Measurements from ENCODE around the gene FAM107B.

Gene FAM107B

GRCh38 chr10:14560791-14561765 is 213.6 kb downstream of the FAM107B start:
- no peak overlapping the region for H3K4me3 ChIP-seq (ENCODE audit: low read depth, low read length)
- TF ChIP-seq CTCF (IDR thresholded peaks at IDR 0.05; ENCODE audit: low read depth, low read length), result no peak

DNA sequence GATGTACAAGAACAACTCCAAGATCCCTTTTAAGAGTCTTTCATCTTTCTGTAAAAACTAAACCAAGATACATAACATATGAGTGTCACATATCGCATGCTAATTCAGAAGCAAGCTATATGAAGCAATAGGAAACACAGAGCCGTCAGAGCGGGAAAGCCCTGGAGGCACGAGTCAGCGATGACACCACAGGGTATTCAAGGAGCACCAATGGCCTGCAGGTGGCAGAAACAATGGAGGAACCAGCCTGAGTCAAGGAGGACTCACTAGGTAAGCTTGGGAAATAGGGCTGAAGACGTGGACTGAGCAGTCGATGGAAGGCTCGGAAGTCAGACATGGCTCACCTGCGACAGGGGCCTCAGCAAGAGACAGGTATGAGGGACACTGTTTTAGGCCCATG is 214.4 kb downstream of the FAM107B start:
- no peak overlapping the region for H3K4me3 ChIP-seq (ENCODE audit: low read depth, low read length)
- no peak for TF ChIP-seq CTCF (IDR thresholded peaks at IDR 0.05; ENCODE audit: low read depth, low read length)

GRCh38 chr10:14558025-14558424 is 216.7 kb downstream of the FAM107B start:
- TF ChIP-seq CTCF (IDR thresholded peaks at IDR 0.05; ENCODE audit: low read depth, low read length), result no peak

GRCh38 chr10:14557567-14557966 is 217.1 kb downstream of the FAM107B start:
- H3K4me3 ChIP-seq (ENCODE audit: low read depth, low read length), result no peak overlapping the region
- no peak for TF ChIP-seq CTCF (IDR thresholded peaks at IDR 0.05; ENCODE audit: low read depth, low read length)

More at GRCh38 chr10:14558025-14558424, 216.7 kb downstream of the FAM107B start:
- no peak overlapping the region for H3K4me3 ChIP-seq (ENCODE audit: low read depth, low read length)

DNA sequence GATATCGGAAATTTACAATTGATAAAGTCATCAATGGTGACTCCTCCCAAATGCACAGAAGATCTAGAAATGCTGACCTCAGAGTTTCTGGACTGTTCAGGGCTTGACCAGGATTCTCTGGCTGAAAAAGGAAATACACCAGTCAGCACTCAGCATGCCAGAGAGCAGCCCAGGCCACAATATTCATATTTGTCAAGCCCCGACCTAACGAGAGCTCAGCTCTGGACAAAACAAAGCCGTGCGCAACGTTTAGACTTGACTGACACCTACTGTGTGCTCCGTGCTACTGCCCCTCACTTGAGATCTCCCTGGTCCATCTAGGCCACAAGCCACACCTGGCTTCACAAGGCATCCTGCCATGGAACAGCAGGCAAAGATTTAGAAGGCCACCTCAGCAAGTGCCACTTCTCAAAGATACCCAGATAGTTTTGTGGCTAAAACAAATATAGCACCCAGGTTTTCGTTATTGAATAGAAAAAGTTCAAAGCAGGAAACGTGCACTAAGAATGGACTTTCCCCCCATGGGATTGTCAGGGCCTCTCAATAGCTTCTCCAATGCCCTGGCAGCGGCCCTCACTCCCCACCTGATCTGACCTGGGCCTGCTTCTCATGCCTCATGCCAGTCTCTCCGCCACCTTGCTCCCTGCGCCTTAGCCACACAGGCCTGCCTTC is 218.3 kb downstream of the FAM107B start:
- no peak for TF ChIP-seq CTCF (IDR thresholded peaks at IDR 0.05; ENCODE audit: low read depth, low read length)
- no peak overlapping the region for H3K4me3 ChIP-seq (ENCODE audit: low read depth, low read length)

GRCh38 chr10:14555807-14556206 is 218.9 kb downstream of the FAM107B start:
- no peak overlapping the region for H3K4me3 ChIP-seq (ENCODE audit: low read depth, low read length)
- TF ChIP-seq CTCF (IDR thresholded peaks at IDR 0.05; ENCODE audit: low read depth, low read length), result no peak

All from WI38 (cell line).